ENCODE results near the gene PIEZO2.

Gene PIEZO2

DNA sequence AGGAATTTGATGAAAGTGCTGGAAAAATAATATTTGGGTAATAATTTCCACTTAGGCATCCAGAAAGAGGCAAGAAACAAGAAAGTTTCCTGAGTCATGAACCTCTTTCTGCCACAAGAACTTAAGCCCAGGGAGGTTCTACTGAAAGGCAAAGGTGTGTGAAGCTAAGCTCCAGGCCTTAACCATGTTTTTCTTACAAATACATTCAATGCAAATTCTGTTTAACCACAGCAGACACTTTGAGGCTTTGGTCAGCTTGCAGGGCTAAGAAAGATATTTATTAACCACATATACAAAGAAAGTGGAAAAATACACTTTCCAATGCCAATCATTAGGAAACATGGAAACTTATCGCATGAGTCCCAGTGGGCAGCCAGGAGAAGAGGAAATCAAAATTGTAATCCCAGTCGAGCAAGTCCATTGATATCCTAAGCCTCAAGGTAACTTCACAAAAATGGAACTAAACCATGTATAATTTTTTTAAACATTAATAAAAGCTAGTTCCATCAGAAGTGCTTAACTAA, 68.3 kb downstream of the PIEZO2 start:
- DNase-seq (ENCODE audit: insufficient read length, low spot score) (no peak), FAIRE-seq (peak; percentile 72)

DNA sequence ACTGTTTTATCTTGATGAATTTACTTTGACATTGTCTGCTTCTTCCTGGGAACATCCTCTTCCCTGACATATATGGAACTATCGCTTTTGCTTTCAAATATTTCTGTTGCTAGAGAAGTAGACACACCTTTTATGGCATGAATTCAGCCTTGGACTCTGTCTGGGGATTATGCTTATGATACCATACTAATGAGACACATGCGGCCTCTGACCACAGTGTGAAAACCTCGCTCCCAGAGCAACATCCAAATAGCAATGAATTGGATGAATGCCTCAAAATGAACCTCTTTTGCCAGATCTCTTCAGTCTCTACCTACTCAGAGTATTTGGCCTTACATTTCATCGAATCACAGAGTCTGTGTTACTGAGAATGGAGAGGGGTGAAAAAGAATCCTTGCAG, 70.9 kb downstream of the PIEZO2 start:
- DNase-seq (ENCODE audit: insufficient read length, low spot score) (no peak), FAIRE-seq (peak; percentile 69)
- no peak for TF ChIP-seq POLR2AphosphoS5 (IDR thresholded peaks at IDR 0.05; ENCODE audit: low read depth, low read length)
- no peak for TF ChIP-seq SPI1 (IDR thresholded peaks at IDR 0.05; ENCODE audit: low read depth, low read length)

More for the DNA sequence above, 68.3 kb downstream of the PIEZO2 start:
- TF ChIP-seq POLR2AphosphoS5 (IDR thresholded peaks at IDR 0.05; ENCODE audit: low read depth, low read length), result no peak
- no peak for TF ChIP-seq TAF1 (IDR thresholded peaks at IDR 0.05; ENCODE audit: low read depth, low read length)
- TF ChIP-seq POLR2A (IDR thresholded peaks at IDR 0.05; ENCODE audit: low read depth, low read length), result no peak
- peak; percentile 85 for TF ChIP-seq POU2F2 (IDR thresholded peaks at IDR 0.05; ENCODE audit: low read depth, low read length)

DNA sequence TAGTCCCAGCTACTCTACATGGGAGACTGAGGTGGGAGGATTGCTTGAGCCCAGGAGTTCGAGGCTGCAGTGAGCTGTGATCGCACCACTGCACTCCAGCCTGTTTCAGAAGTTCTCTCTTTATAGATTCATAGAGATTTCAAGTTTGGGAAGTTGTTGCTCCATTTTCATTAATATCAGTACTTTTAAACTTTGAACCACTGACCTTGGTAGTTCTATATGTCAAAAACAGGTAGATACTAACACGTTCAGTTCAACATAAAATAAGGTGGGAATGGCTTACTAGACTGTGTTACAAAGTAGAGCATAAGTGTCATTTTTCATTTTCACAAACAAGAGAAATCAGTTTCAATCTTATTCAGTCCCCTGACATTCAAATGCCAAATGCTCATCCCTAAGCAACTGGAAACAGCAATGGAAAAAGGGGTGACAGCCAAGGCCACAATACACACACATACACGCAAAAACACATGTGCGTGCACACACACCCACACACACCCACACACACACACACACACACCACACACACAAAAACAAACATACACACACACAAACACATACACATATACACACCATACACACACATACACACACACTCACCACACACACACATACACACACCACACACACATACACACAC, 71.7 kb downstream of the PIEZO2 start:
- peak; percentile 96 for FAIRE-seq
- TF ChIP-seq PAX5 (IDR thresholded peaks at IDR 0.05; ENCODE audit: insufficient read depth, low read length, severe bottlenecking), result no peak
- TF ChIP-seq POU2F2 (IDR thresholded peaks at IDR 0.05; ENCODE audit: low read depth, low read length), result no peak
- TF ChIP-seq TAF1 (IDR thresholded peaks at IDR 0.05; ENCODE audit: low read depth, low read length), result no peak
- no peak for TF ChIP-seq SPI1 (IDR thresholded peaks at IDR 0.05; ENCODE audit: low read depth, low read length)
- no peak for TF ChIP-seq POLR2AphosphoS5 (IDR thresholded peaks at IDR 0.05; ENCODE audit: low read depth, low read length)
- TF ChIP-seq POLR2A (IDR thresholded peaks at IDR 0.05; ENCODE audit: low read depth, low read length), result no peak
- DNase-seq (ENCODE audit: insufficient read length, low spot score), result no peak

GRCh38 chr18:11074889-11075288, 74.5 kb downstream of the PIEZO2 start:
- TF ChIP-seq TAF1 (IDR thresholded peaks at IDR 0.05; ENCODE audit: low read depth, low read length) (no peak), POLR2AphosphoS5 (IDR thresholded peaks at IDR 0.05; ENCODE audit: low read depth, low read length) (no peak), PAX5 (IDR thresholded peaks at IDR 0.05; ENCODE audit: insufficient read depth, low read length, severe bottlenecking) (no peak), POLR2A (IDR thresholded peaks at IDR 0.05; ENCODE audit: low read depth, low read length) (no peak), SPI1 (IDR thresholded peaks at IDR 0.05; ENCODE audit: low read depth, low read length) (no peak), POU2F2 (IDR thresholded peaks at IDR 0.05; ENCODE audit: low read depth, low read length) (no peak)
- DNase-seq (ENCODE audit: insufficient read length, low spot score) (no peak), FAIRE-seq (peak; percentile 45)

- no peak for DNase-seq (ENCODE audit: insufficient read length, low spot score)
- no peak for TF ChIP-seq POLR2A (IDR thresholded peaks at IDR 0.05; ENCODE audit: low read depth, low read length)
- no peak for TF ChIP-seq POU2F2 (IDR thresholded peaks at IDR 0.05; ENCODE audit: low read depth, low read length)
- no peak for TF ChIP-seq TAF1 (IDR thresholded peaks at IDR 0.05; ENCODE audit: low read depth, low read length)
- no peak for TF ChIP-seq PAX5 (IDR thresholded peaks at IDR 0.05; ENCODE audit: insufficient read depth, low read length, severe bottlenecking)
- TF ChIP-seq POLR2AphosphoS5 (IDR thresholded peaks at IDR 0.05; ENCODE audit: low read depth, low read length), result no peak
- TF ChIP-seq SPI1 (IDR thresholded peaks at IDR 0.05; ENCODE audit: low read depth, low read length), result no peak
These were observed 75.4 kb downstream of the PIEZO2 start for GRCh38 chr18:11073971-11074370.

DNA sequence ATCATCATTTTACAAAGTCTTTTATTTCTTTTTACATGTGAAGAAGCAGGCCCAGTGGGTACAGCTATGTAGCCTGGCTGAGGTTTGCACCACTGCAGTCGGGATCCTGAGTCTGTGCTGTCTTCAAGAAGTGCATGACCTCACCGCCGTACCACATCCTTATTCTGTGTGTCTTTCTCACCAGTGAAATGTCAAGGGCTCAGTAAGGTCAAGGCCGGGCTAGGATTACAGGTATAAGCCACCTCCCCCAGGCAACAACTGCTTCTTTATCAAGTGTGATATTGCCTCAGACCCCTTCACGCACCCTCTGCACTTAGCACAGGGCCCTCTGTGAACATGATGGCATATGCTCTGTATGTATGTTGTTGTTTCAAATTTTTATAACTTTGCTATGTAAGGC, 76.7 kb downstream of the PIEZO2 start:
- FAIRE-seq (peak; percentile 69), DNase-seq (ENCODE audit: insufficient read length, low spot score) (no peak)
- TF ChIP-seq POU2F2 (IDR thresholded peaks at IDR 0.05; ENCODE audit: low read depth, low read length), result no peak
- no peak for TF ChIP-seq PAX5 (IDR thresholded peaks at IDR 0.05; ENCODE audit: insufficient read depth, low read length, severe bottlenecking)
- TF ChIP-seq SPI1 (IDR thresholded peaks at IDR 0.05; ENCODE audit: low read depth, low read length), result peak; percentile 53

More at GRCh38 chr18:11073971-11074370, 75.4 kb downstream of the PIEZO2 start:
- no peak for FAIRE-seq

GRCh38 chr18:11071300-11071699, 78.1 kb downstream of the PIEZO2 start:
- FAIRE-seq, result peak; percentile 69
- TF ChIP-seq POU2F2 (IDR thresholded peaks at IDR 0.05; ENCODE audit: low read depth, low read length), result no peak
- no peak for TF ChIP-seq SPI1 (IDR thresholded peaks at IDR 0.05; ENCODE audit: low read depth, low read length)
- no peak for TF ChIP-seq POLR2AphosphoS5 (IDR thresholded peaks at IDR 0.05; ENCODE audit: low read depth, low read length)
- no peak for TF ChIP-seq POLR2A (IDR thresholded peaks at IDR 0.05; ENCODE audit: low read depth, low read length)
- DNase-seq (ENCODE audit: insufficient read length, low spot score), result no peak

DNA sequence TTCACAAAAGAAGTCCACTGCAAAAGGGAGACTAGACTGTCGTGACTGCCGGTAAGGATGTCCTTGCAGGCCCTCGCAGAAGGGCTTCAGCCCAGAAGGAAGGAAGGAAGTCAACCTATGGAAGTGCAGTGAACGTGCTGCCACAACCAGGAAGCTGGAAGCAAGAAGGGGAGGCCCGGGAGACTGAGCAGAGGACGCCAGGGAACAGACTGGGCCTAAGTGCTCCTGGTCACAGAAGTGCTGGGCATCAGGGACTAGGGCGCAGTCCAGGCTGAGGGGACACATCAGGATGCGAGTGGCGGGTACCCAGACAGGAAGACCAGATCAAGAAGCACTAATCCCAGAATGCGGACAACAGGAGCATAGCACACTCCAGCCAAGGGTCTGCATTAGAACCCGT, 78.8 kb downstream of the PIEZO2 start:
- peak; percentile 43 for FAIRE-seq
- no peak for TF ChIP-seq POU2F2 (IDR thresholded peaks at IDR 0.05; ENCODE audit: low read depth, low read length)
- TF ChIP-seq POLR2AphosphoS5 (IDR thresholded peaks at IDR 0.05; ENCODE audit: low read depth, low read length), result no peak
- no peak for TF ChIP-seq POLR2A (IDR thresholded peaks at IDR 0.05; ENCODE audit: low read depth, low read length)
- TF ChIP-seq TAF1 (IDR thresholded peaks at IDR 0.05; ENCODE audit: low read depth, low read length), result no peak
- no peak for TF ChIP-seq SPI1 (IDR thresholded peaks at IDR 0.05; ENCODE audit: low read depth, low read length)
- no peak for TF ChIP-seq PAX5 (IDR thresholded peaks at IDR 0.05; ENCODE audit: insufficient read depth, low read length, severe bottlenecking)

GRCh38 chr18:11066038-11066437, 83.3 kb downstream of the PIEZO2 start:
- TF ChIP-seq POLR2AphosphoS5 (IDR thresholded peaks at IDR 0.05; ENCODE audit: low read depth, low read length), result no peak
- TF ChIP-seq TAF1 (IDR thresholded peaks at IDR 0.05; ENCODE audit: low read depth, low read length), result no peak
- TF ChIP-seq POU2F2 (IDR thresholded peaks at IDR 0.05; ENCODE audit: low read depth, low read length), result no peak
- TF ChIP-seq PAX5 (IDR thresholded peaks at IDR 0.05; ENCODE audit: insufficient read depth, low read length, severe bottlenecking), result no peak
- TF ChIP-seq SPI1 (IDR thresholded peaks at IDR 0.05; ENCODE audit: low read depth, low read length), result no peak
- TF ChIP-seq POLR2A (IDR thresholded peaks at IDR 0.05; ENCODE audit: low read depth, low read length), result no peak
- FAIRE-seq (no peak), DNase-seq (ENCODE audit: insufficient read length, low spot score) (no peak)

More for the DNA sequence above, 78.8 kb downstream of the PIEZO2 start:
- no peak for DNase-seq (ENCODE audit: insufficient read length, low spot score)

Measured in GM12891 (cell line).